HG03439 (cell line): ENCODE results near the gene RGS7BP.

ENCODE experiments used
- ATAC-seq: cut with Tn5 transposase; IDR thresholded peaks from one replicate; pipeline ENCODE4 v1.9.1; 2021; ENCODE audit warnings: mild to moderate bottlenecking, moderate library complexity; ENCODE audit not compliant: unreplicated experiment

Gene RGS7BP

GRCh38 chr5:64505769-64506566 lies at the start of gene RGS7BP:
Gene RGS7BP (plus strand): TSS chr5:64506015. CDS start chr5:64506625, 610 bp downstream.
- ATAC-seq = no peak

DNA sequence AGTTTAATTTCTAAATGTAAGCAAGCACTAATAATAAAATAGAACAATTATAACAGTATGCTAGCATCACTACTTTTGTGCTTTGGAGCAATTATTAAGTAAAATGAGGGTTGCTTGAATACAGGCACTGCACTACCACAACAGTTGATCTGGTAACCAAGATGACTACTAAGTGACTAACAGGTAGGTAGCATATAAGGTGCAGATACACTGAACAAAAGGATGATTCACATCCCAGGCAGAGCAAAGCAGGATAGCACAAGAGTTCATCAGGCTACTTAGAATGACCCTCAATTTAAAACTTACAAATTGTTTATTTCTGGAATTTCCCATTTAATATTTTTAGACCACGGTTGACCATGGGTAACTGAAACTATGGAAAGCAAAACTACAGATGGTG lies 48.0 kb upstream of the RGS7BP start:
- ATAC-seq = no peak

GRCh38 chr5:64458948-64459347 lies 46.9 kb upstream of the RGS7BP start:
- ATAC-seq = no peak

DNA sequence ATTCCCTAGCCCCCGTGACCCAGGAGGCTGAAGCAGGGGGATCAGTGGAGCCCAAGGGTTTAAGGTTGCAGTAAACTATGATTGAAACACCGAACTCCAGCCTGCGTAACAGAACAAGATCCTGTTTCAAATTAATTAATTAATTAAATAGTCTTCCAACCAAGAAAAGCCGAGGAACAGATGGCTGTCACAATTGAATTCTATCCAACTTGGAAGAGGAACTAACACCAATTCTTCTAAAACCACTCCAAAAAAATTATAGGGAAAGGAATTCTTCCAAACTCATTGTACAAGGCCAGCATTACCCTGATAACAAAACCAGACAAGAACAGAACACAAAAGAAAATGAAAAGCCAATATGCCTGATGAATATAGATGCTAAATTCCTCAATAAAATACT lies 43.4 kb upstream of the RGS7BP start:
- ATAC-seq = no peak

DNA sequence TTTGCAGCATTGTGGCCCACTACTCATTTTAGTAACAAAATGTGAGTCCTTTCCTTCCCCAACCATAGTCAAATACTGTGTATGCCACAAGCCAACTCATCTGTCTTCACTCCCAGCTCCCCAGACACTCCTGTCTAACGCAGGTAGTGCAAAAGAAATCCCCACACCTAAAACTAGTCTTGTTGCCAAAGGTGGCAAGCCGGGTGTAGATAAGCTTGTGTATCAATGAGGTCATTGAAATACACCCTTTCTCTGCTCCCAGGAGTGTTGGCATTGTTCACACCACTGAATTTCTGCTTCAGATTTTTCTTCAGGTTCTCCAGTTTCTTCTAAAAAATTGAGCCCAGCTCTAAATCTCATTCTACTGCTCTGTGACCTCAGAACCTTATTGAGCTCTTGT lies 19.7 kb upstream of the RGS7BP start:
- ATAC-seq = no peak

DNA sequence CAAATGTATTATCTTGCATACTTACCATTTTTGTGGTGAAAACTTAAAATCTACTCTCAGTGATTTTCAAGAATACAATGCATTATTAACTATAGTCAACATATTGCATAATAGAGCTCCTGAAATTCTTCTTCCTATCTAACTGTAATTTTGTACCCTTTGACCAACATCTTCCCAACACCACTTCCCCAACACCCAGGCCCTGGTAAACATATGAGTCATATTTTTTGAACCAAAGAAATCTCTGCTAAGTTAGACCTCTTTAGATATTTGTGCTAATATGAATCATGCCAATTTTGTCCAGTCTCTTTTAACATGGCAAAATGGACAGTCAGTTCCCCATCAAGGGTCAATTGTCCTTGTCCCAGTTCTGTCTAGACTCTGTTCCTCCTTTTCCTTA lies 18.5 kb upstream of the RGS7BP start:
- no peak for ATAC-seq

- ATAC-seq = no peak
These were observed 16.0 kb upstream of the RGS7BP start for GRCh38 chr5:64489857-64490256.

- ATAC-seq = no peak
These were observed 8.4 kb upstream of the RGS7BP start for GRCh38 chr5:64497386-64497785.

GRCh38 chr5:64502196-64502595 lies 3.6 kb upstream of the RGS7BP start:
- no peak for ATAC-seq

DNA sequence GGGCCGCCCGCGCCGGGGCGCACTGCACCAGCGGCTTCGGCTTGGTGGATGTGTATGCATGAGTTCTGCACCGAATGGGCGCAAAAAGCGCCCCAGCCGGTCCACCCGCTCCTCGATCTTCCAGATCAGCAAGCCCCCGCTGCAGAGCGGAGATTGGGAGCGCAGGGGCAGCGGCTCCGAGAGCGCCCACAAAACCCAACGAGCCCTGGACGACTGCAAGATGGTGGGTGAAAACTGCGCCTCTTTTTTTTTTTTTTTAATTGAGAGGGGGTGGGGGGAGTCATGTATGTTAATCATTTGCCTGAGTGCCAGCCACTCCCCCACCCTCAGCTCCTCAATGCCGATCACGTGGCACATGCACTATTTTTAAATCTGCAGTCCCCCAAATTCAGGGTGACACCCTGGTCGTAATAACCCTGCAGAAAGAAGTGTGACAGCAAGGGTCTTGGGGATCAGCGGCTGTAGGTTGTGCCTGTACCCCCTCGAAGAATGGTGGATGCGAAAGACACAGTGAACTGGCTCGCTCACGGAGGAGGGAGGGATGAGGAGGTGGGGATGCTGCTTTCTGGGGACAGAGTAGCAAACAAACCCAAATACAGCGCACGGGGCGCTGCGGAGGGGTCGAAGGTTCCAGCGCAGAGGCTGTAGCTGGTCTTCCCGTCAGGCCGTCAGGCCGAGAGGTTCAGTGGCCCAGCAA lies 900 bp downstream of the RGS7BP start:
- no peak for ATAC-seq

GRCh38 chr5:64507264-64507605 lies 1.4 kb downstream of the RGS7BP start:
- ATAC-seq = no peak

- ATAC-seq = no peak
These were observed 4.0 kb downstream of the RGS7BP start for GRCh38 chr5:64509828-64510227.

DNA sequence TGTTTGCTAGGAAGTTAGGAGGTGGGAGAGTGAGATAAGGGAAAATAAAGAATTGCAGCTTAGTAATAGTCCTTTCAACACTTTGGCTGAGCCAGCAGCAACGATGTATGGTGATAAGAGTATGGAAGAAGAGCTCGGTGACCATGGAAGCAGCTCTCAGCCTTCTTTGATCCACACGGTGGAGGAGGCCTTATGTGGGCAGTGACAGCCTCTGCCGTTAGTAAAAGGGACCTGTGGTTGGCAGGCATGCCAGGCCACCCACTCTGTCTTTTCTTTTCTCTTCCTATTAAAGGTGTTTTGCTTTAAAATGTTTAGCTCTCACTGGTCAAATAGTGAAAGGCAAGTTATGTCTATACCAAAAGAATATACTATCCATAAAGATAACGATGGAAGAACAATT lies 7.7 kb downstream of the RGS7BP start:
- no peak for ATAC-seq

GRCh38 chr5:64514612-64515011 lies 8.8 kb downstream of the RGS7BP start:
- ATAC-seq = no peak

- no peak for ATAC-seq
These were observed 10.4 kb downstream of the RGS7BP start for GRCh38 chr5:64516216-64516615.

- ATAC-seq = peak; percentile 67
These were observed 13.0 kb downstream of the RGS7BP start for GRCh38 chr5:64518793-64519192.

DNA sequence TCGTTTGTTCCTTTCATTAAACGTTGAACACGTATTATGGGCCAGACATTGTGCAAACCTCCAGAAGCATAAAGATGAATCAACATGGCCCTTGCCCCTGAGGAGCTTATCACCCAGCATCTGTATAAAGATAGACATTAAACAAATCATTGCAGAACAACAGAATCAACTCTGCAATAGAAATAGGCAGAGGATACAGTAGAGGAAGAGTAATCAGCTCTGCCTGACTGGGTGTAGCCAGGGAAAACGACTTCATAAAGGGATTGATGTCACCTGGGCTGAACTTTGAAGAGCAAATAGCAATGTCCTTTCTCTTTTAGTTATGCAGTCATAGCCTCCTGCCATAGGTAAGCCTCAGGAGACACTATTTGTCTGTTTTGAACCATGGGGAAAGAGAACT lies 13.4 kb downstream of the RGS7BP start:
- no peak for ATAC-seq

- ATAC-seq = no peak
These were observed 21.1 kb downstream of the RGS7BP start for GRCh38 chr5:64526734-64527439.

DNA sequence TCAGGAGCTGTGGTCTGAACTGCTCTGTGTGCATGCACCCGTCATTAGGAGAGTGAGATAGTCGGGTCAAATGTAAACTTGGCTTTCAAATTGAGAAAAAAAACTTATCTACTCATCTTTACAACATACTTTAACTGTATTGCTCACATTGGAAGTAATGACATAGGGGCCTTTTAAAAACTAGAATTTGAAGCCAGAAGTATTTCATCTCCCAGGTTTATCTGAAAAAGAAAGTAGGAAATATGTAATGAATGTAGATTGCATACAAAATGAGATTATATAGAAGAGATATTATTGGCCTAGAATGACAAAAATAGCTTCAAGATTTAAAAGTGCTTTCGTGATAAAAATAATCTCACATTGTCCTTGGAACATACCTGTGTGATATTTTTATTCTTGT lies 24.3 kb downstream of the RGS7BP start:
- no peak for ATAC-seq

GRCh38 chr5:64532212-64532611 lies 26.4 kb downstream of the RGS7BP start:
- ATAC-seq = no peak

- no peak for ATAC-seq
These were observed 26.8 kb downstream of the RGS7BP start for GRCh38 chr5:64532657-64533056.

GRCh38 chr5:64534033-64534432 lies 28.2 kb downstream of the RGS7BP start:
- ATAC-seq = no peak
